Heart right ventricle (tissue), 16 donors: ENCODE data around the gene SNRPD2. TPM values are rescaled to one million over a fixed set of nuclear protein-coding genes. Genes with fewer than 3 reads are reported as not detected.
"Not testable (repeated sequence)": the region's sequence is repeated elsewhere in the genome, so short reads cannot be mapped to it uniquely, and the experiment has no call there.

Experiments used
- ATAC-seq, 8 donors: fragments of 200-7000 bp; cut with Tn5 transposase; one replicate each; pipeline ENCODE4 v1.9.1; 2020; ENCODE audit warnings: mild to moderate bottlenecking in 8 of 8, moderate library complexity in 8 of 8, moderate number of reproducible peaks in 1 of 8
- DNase-seq, 2 donors: peaks; one replicate each; pipeline ENCODE4 v3.0.0-alpha.2; 2020
- H3K27ac ChIP-seq, 10 donors: fragments of 200-600 bp; sonication (generic) in 2 of 10; one replicate each; pipeline versions ENCODE4 v1.5.0 to v1.8.0; 2020 to 2022; ENCODE audit warnings: mild to moderate bottlenecking in 3 of 10
- H3K27me3 ChIP-seq, 7 donors: fragments of 200-600 bp; one replicate each; pipeline ENCODE4 v1.8.0; 2021 to 2022; ENCODE audit warnings: mild to moderate bottlenecking in 2 of 7
- H3K36me3 ChIP-seq, 9 donors: fragments of 200-600 bp; sonication (generic) in 1 of 9; one replicate each; pipeline versions ENCODE4 v1.5.0 to v1.8.0; 2020 to 2022; ENCODE audit warnings: mild to moderate bottlenecking in 2 of 9
- H3K4me1 ChIP-seq, 9 donors: fragments of 200-600 bp; sonication (generic) in 1 of 9; one replicate each; pipeline versions ENCODE4 v1.5.0 to v1.8.0; 2020 to 2022; ENCODE audit warnings: mild to moderate bottlenecking in 4 of 9
- H3K4me3 ChIP-seq, 10 donors: fragments of 200-600 bp; sonication (generic) in 2 of 10; one replicate each; pipeline versions ENCODE4 v1.5.0 to v1.8.0; 2020 to 2022; ENCODE audit warnings: mild to moderate bottlenecking in 7 of 10, moderate library complexity in 2 of 10
- H3K9me3 ChIP-seq, 11 donors: fragments of 200-600 bp in 10 of 11; sonication (generic) in 2 of 11; one replicate each; pipeline versions ENCODE4 v1.5.0 to v1.8.0; 2013 to 2022; ENCODE audit warnings: mild to moderate bottlenecking in 2 of 11, control low read depth in 1 of 11, moderate library complexity in 1 of 11
- CTCF ChIP-seq, 9 donors: fragments of 200-600 bp; sonication (generic) in 2 of 9; IDR thresholded peaks; one replicate each; pipeline versions ENCODE4 v1.5.0 to v1.8.0; 2021 to 2022; ENCODE audit warnings: antibody characterized with exemption in 9 of 9, mild to moderate bottlenecking in 5 of 9, moderate library complexity in 1 of 9
- WGBS, 2 donors: extraction: QIAGEN DNeasy Blood & Tissue Kit; methylation state at CpG; one replicate each; pipeline ENCODE4 v1.1.7; 2013; ENCODE audit warnings: inconsistent platforms in 1 of 2; 5-methylcytosine and 5-hydroxymethylcytosine counted together
- intact Hi-C, 10 donors: fragments of 100-400 bp; cut with DNase I; formaldehyde crosslinking; loops; one replicate each; pipeline versions ENCODE4 v1.11.1 to v1.14.2; 2022
- polyA plus RNA-seq, 2 donors: library from polyadenylated mRNA; stranded (reverse); fragments of 200-250 nt; gene quantifications; one replicate each; pipeline ENCODE4 v1.2.3, GENCODE V29; 2013
- total RNA-seq, 10 donors: library from RNA; stranded (reverse); fragmentation: NEBNext Ultra II Directional in 3 of 10; extraction: Animal tissue kit (Norgen Biotek cat#: 25700) in 3 of 10; gene quantifications; one replicate each; pipeline versions ENCODE4 v1.2.1 to v1.2.4, GENCODE V29; 2021 to 2023
- donor health status: Arrhythmogenic right ventricular cardiomyopathy.
- donor health status: ischemic (EF 13 %, LVEDD 7.1; RV severe dilation, severe dysfunction).
- donor health status: healthy with polysubstance abuse.
- donor health status: DM: no; HTN: yes; CAD: no.
- donor health status: DM: no; HTN: no; CAD: no.
- donor health status: ischemic (EF 25% LVEDD 6.9; RV normal size, moderate dysfunction).
- donor health status: ischemic (EF 25% LVEDD 5.7; RV mildly dilated, moderate dysfunction).
- donor health status: healthy.
- donor health status: DM: yes; HTN: yes; CAD: no.
- donor health status: Ischemic cardiomyopathy.
- donor health status: ischemic (EF 35%, LVEDD 5.7; RV mildly dilated, moderate dysfunction).
- donor health status: nonischemic (EF 11% LVEDD 7.7; RV severe dilation, severe dysfunction).
- donor health status: DM: yes; HTN: yes; CAD: no.
- donor health status: PGD.
- donor health status: ischemic (EF 29% LVEDD 5.4; RV normal size, mild dysfunction).
- donor health status: nonischemic (EF 23%, LVEDD 6.1; RV moderate dilation, normal function).

Gene SNRPD2
- total and polyA plus RNA-seq, 12 donors, result 216 to 464 (median 244) TPM

- intact Hi-C loops, result loop anchor here in 2 of 10 donors (1.0 to 2.0 kb wide), 3 partner anchors 38 to 40 kb away; partner anchors contain the start of genes QPCTL (in 1 of the 2) and SIX5 (in 1 of the 2)
- TF ChIP-seq CTCF (IDR thresholded peaks at IDR 0.05), result peak in 2 of 9 donors; percentile 10 to 14
- DNase-seq, result peak; percentile 95 to 99
- Histone ChIP-seq H3K4me3 (peak within 1 kb of the TSS; percentile 43 to 84 (median 78)), H3K4me1 (peaks cover 2 to 28% (median 16%) of the 10 kb centered on the region in 9 donors), H3K27ac (peak within 1 kb of the TSS in 8 of 10 donors; percentile 41 to 85 (median 73)), H3K27me3 (no peaks in the 10 kb centered on the region), H3K9me3 (no peaks in the 10 kb centered on the region), H3K36me3 (peaks cover 0 to 9% (median 0%) of the 10 kb centered on the region in 9 donors)
- 1 to 2% methylated on average over 48 of the region's 48 CpGs for WGBS, 2 donors
- peak; percentile 97 to 99 (median 99) for ATAC-seq
Observed at GRCh38 chr19:45730368-45731288, 38.9 kb upstream of the SNRPD2 start, which contains the start of gene FBXO46. Gene FBXO46 (minus strand): TSS chr19:45730896. CDS start chr19:45713495, 17,401 bp downstream.

- 7% methylated on average over 10 of the region's 10 CpGs for WGBS, 2 donors
Observed at GRCh38 chr19:45729800-45730290, 38.1 kb upstream of the SNRPD2 start.

GRCh38 chr19:45728683-45729082 lies 36.9 kb upstream of the SNRPD2 start:
- Histone ChIP-seq H3K4me1 (peaks cover 2 to 28% (median 16%) of the 10 kb centered on the region in 9 donors), H3K36me3 (peaks cover 0 to 17% (median 0%) of the 10 kb centered on the region in 9 donors)
- H3K27ac ChIP-seq, intact Hi-C loops, DNase-seq, H3K4me3 ChIP-seq, H3K9me3 ChIP-seq, ATAC-seq, H3K27me3 ChIP-seq: not testable (repeated sequence)
- WGBS, 2 donors, result 95% methylated on average over 18 of the region's 18 CpGs

More at GRCh38 chr19:45729800-45730290, 38.1 kb upstream of the SNRPD2 start:
- intact Hi-C loops, result loop anchor here in 2 of 10 donors (2.0 kb wide), 2 partner anchors 37 to 39 kb away; partner anchors contain the start of genes QPCTL (in 1 of the 2) and SIX5 (in 1 of the 2)
- Histone ChIP-seq H3K4me3 (peak overlapping the region; percentile 43 to 84 (median 78)), H3K9me3 (no peaks in the 10 kb centered on the region), H3K36me3 (peaks cover 0 to 14% (median 0%) of the 10 kb centered on the region in 9 donors), H3K27ac (peak overlapping the region in 6 of 10 donors; percentile 64 to 85 (median 76)), H3K4me1 (peaks cover 2 to 28% (median 16%) of the 10 kb centered on the region in 9 donors), H3K27me3 (no peaks in the 10 kb centered on the region)
- TF ChIP-seq CTCF (IDR thresholded peaks at IDR 0.05), result no peak
- DNase-seq (no peak), ATAC-seq (no peak)

GRCh38 chr19:45720065-45720464 lies 28.3 kb upstream of the SNRPD2 start:
- H3K27ac ChIP-seq, result not testable (repeated sequence)

More at GRCh38 chr19:45720065-45720464, 28.3 kb upstream of the SNRPD2 start:
- Histone ChIP-seq H3K36me3 (peaks cover 0 to 32% (median 4%) of the 10 kb centered on the region in 9 donors), H3K4me1 (peaks cover 3 to 41% (median 20%) of the 10 kb centered on the region in 9 donors)
- intact Hi-C loops, H3K27me3 ChIP-seq, H3K4me3 ChIP-seq, DNase-seq, H3K9me3 ChIP-seq, ATAC-seq: not testable (repeated sequence)
- 98 to 99% methylated on average over 11 of the region's 11 CpGs for WGBS, 2 donors
